HFFc6 (cell line): ENCODE results near the gene PRM1. TPM values are rescaled to one million over a fixed set of nuclear protein-coding genes. Genes with fewer than 3 reads are reported as not detected.

Experiments used
- DNase-seq: peaks from one replicate; pipeline ENCODE4 v3.0.0-alpha.2; 2018
- H3K27ac Mint-ChIP-seq: 2 replicates; pipeline ENCODE4 v1.8.0; 2020; ENCODE audit warnings: mild to moderate bottlenecking, mixed read lengths
- H3K27me3 Mint-ChIP-seq: 2 replicates; pipeline ENCODE4 v1.8.0; 2021; ENCODE audit warnings: mild to moderate bottlenecking, moderate library complexity, mixed read lengths; ENCODE audit not compliant: insufficient read depth
- H3K36me3 Mint-ChIP-seq: 2 replicates; pipeline ENCODE4 v1.8.0; 2021; ENCODE audit warnings: low read depth, mixed read lengths
- H3K4me1 Mint-ChIP-seq: 2 replicates; pipeline ENCODE4 v1.8.0; 2020; ENCODE audit warnings: low read depth, mixed read lengths
- H3K4me3 Mint-ChIP-seq: 2 replicates; pipeline ENCODE4 v1.8.0; 2020; ENCODE audit warnings: mild to moderate bottlenecking, moderate library complexity, mixed read lengths
- H3K9me3 Mint-ChIP-seq: 2 replicates; pipeline ENCODE4 v1.8.0; 2020; ENCODE audit warnings: mild to moderate bottlenecking, mixed read lengths
- total RNA-seq, 6 experiments: library from RNA; stranded (reverse); fragmentation: NEBNext Ultra II Directional; extraction: Animal tissue kit (Norgen Biotek cat#: 25700); gene quantifications; 2 replicates in 1 of 6; 3 replicates in 5 of 6; pipeline ENCODE4 v1.2.3, GENCODE V29; 2021
- TF ChIP-seq, protein P1 (sequence below): fragments of 200-600 bp; sonication (generic); IDR thresholded peaks from 2 replicates; pipeline ENCODE4 v1.5.0; 2021; ENCODE audit warnings: antibody characterized with exemption, mild to moderate bottlenecking

PRM1 gene
- total RNA-seq, 6 experiments from 2014 or later: not detected

DNA sequence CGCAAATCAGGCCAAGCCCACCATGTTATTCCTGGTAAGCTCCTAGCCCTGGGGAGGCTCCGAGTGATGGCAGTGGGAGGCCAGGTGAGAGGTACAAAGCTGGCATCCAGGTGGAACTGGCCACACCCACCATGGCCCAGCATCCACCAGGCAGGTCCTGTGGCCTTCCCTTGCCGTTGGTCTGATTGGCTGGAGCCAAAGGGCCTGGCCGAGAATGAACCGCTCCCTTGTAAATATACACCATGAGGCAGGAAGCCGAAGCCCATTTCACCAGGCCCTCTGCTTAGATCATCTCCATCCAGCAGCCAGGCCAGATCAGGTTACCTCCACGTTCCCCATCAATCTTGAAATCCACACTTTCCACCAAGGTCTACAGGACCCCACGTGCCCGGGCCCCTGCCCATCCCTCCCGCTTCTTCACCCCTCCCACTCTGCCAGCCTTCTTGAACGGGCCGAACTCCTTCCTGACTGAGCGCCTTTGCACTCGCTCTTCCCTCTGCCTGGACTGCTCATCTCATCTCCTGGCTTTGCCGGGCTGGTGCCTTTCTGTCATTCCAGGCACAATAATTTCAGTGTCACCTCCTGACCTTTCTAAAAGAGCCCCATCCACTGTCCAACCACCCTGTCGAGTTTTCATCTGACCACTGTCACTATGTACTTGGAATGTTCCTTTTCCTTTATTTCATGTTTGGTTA lies 30.9 kb downstream of the PRM1 start:
- Mint-ChIP-seq H3K4me1 (peaks cover 28% of the 10 kb centered on the region), H3K27ac (peak overlapping the region; percentile 7; the same call in 1 of the 2 replicates), H3K36me3 (no peaks in the 10 kb centered on the region; the same call in 1 of the 2 replicates), H3K4me3 (no peak overlapping the region), H3K9me3 (no peaks in the 10 kb centered on the region), H3K27me3 (no peaks in the 10 kb centered on the region; the same call in 1 of the 2 replicates)
- TF ChIP-seq, protein P1, sequence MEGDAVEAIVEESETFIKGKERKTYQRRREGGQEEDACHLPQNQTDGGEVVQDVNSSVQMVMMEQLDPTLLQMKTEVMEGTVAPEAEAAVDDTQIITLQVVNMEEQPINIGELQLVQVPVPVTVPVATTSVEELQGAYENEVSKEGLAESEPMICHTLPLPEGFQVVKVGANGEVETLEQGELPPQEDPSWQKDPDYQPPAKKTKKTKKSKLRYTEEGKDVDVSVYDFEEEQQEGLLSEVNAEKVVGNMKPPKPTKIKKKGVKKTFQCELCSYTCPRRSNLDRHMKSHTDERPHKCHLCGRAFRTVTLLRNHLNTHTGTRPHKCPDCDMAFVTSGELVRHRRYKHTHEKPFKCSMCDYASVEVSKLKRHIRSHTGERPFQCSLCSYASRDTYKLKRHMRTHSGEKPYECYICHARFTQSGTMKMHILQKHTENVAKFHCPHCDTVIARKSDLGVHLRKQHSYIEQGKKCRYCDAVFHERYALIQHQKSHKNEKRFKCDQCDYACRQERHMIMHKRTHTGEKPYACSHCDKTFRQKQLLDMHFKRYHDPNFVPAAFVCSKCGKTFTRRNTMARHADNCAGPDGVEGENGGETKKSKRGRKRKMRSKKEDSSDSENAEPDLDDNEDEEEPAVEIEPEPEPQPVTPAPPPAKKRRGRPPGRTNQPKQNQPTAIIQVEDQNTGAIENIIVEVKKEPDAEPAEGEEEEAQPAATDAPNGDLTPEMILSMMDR: no peak
- no peak for DNase-seq

DNA sequence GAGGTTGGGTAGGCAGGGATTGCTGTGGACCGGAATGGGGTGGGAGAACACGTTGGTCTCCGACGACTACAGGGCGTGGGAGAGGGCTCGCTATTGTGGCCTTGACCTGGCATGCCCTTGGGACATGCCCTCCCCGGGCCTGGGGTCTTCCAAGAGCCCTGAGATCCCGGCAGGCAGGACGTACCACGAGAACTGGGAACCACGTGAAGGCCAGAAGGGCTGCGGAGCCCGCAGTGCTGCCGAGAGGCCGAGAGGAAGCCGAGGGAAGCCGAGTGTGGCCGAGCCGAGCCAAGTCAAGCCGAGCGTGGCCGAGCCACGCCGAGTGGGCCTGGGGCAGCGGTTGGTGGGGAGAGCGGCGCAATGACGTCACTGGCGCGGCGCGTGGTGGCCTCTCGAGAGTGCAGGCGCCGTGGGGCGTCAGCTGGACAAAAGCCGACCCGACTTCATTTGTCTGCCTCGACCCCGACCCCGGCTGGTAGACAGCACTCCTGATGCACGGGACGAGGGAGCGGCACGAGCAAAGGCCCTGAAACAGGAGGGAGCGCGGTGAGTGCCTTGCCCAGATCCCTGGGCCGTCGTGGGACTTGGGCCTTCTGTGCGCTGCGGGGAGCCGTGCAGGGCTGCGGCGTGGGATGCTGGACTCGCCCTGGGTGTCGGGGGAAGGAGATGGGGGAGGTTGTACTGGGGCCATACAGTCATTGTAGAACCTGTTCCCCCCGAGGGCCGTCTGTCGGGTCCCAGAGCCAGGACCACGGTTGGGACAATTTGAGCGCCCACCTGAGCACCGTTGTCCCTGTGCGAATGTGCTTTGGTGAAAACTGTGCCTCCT lies 31.7 kb downstream of the PRM1 start:
- H3K27me3 Mint-ChIP-seq: no peaks in the 10 kb centered on the region; the same call in 1 of the 2 replicates
- peaks cover 28% of the 10 kb centered on the region for H3K4me1 Mint-ChIP-seq
- DNase-seq: no peak
- H3K36me3 Mint-ChIP-seq: no peaks in the 10 kb centered on the region; the same call in 1 of the 2 replicates
- no peaks in the 10 kb centered on the region for H3K9me3 Mint-ChIP-seq
- H3K4me3 Mint-ChIP-seq: no peak overlapping the region
- TF ChIP-seq, protein P1: no peak
- no peak overlapping the region for H3K27ac Mint-ChIP-seq

DNA sequence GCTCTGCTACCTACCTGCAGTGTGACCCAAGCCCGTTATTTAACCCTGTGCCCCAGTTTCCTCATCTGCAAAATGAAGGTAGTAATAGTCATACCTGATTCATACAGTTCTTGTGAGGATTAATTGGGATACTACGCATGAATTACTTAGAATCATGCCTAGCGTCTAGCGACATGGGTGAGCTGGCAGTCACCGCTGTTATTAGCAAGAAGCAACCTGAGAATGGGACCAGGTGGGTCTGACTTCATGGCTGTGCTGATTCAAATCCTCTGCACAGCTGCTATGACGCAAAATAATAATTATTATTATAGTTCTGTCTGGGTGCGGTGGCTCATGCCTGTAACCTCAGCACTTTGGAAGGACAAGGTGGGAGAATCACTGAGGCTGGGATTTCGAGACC lies 33.0 kb downstream of the PRM1 start:
- H3K9me3 Mint-ChIP-seq: no peaks in the 10 kb centered on the region
- H3K27me3 Mint-ChIP-seq: no peaks in the 10 kb centered on the region; the same call in 1 of the 2 replicates
- no peak overlapping the region for H3K27ac Mint-ChIP-seq
- no peak overlapping the region for H3K4me3 Mint-ChIP-seq
- peaks cover 18% of the 10 kb centered on the region for H3K4me1 Mint-ChIP-seq
- DNase-seq: no peak
- TF ChIP-seq, protein P1: no peak
- no peaks in the 10 kb centered on the region; the same call in 1 of the 2 replicates for H3K36me3 Mint-ChIP-seq

DNA sequence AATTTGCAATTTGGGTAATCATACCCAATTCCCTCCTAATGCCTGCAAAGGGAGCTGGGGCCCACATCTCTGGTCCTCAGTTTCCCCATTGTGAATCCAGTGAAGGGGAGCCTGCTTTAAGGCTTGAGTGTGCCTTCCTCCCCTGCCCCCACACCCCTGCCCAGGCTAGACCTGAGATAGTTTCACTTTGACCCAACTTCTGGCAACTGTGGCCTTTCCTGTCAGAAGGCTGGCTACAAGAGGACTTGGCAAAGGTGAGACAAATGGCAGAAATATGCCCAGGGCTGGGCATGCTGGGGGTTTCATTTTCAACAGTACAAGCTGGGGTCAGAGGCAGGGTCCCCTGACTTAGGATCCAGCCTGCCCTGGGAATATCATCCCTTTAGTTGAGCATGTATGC lies 35.1 kb downstream of the PRM1 start:
- no peaks in the 10 kb centered on the region for H3K9me3 Mint-ChIP-seq
- H3K27me3 Mint-ChIP-seq: no peaks in the 10 kb centered on the region; the same call in 1 of the 2 replicates
- TF ChIP-seq, protein P1: no peak
- no peak overlapping the region for H3K27ac Mint-ChIP-seq
- no peak for DNase-seq
- H3K4me1 Mint-ChIP-seq: 0 out of 2 replicates have a peak, but pooled peaks cover 5% of the 10 kb centered on the region
- H3K36me3 Mint-ChIP-seq: no peaks in the 10 kb centered on the region
- H3K4me3 Mint-ChIP-seq: no peak overlapping the region

DNA sequence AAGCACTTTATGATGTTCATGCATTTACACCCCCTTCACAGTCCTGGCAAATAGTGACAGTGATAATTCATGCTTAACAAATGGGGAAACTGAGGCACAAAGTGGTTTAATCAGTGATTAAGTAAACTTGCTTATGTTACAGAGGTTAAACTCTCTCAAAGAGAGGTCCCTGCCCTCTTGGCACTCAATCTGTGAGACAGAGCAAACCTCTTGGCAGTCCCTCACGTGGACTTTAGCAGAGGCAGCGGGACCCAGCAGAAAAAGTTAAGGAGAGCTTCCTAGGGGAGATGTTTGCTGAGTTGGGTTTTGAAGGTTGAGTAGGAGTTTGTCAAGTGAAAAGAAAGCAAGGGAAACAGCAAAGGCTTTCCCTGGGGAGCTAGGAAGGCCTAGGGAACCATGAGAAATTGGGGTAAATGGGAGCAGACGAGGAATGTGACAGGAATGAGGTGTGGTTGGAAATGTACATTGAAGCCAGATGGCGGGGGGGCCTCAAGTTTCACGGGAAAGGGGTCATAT lies 35.9 kb downstream of the PRM1 start:
- Mint-ChIP-seq H3K36me3 (no peaks in the 10 kb centered on the region), H3K4me1 (0 out of 2 replicates have a peak, but pooled peaks cover 5% of the 10 kb centered on the region), H3K27ac (no peak overlapping the region), H3K4me3 (no peak overlapping the region), H3K9me3 (no peaks in the 10 kb centered on the region), H3K27me3 (peaks cover 2% of the 10 kb centered on the region; the same call in 1 of the 2 replicates)
- TF ChIP-seq, protein P1: no peak
- DNase-seq: no peak
